GM19193 (cell line): ENCODE data around the gene TEX261.

ENCODE experiments used
- POLR2A ChIP-seq: IDR thresholded peaks from 4 replicates; pipeline ENCODE4 v1.6.1; 2011; ENCODE audit not compliant: insufficient read depth, insufficient read length; ENCODE audit errors: extremely low read depth

Gene TEX261

DNA sequence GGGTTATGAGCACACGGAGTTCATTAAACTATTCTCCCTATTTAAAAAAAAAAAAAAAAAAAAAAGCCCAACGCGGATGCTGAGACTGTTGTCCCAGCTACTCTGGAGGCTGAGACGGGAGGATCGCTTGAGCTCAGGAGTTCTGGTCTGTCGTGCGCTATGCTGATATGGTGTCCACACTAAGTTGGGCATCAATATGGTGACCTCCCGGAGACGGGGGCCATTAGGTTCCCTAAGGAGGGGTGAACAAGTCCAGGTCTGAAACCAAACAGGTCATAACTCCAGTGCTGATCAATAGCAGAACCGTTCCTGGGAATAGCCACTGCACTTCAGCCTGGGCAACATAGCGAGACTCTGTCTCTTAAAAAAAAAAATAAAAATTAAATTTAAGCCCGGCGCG is 29.2 kb downstream of the TEX261 start:
- TF ChIP-seq POLR2A: no peak

DNA sequence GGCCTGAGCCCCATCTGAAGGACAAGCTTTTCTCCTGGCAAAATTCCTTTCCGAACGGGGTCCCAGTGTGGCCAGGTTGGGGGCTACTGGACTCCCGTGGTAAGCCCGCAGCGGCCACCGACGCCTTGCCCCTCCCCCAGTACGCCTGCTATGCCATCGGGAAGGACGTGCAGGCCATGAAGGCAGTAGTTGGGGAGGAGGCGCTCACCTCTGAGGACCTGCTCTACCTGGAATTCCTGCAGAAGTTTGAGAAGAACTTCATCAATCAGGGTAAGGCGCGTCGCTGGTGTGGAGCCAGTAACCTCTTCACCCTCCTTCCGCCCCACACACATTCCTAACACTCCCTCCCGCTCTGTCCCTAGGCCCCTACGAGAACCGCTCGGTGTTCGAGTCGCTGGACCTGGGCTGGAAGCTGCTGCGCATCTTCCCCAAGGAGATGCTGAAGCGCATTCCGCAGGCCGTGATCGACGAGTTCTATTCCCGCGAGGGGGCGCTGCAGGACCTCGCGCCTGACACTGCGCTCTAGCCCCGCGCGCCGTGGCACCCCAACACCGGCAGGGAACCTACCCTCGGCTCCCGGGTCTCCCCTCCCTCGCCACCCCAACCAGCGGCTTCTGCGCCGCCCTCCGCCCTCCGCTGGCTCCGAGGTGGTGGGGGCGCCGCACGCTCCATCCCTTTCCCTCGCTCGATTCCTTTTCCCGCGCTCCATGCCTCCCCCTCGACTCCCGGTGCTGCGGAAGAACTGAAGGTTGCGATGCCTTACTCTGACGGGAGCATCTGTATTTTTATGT is 29.9 kb downstream of the TEX261 start:
- no peak for TF ChIP-seq POLR2A

DNA sequence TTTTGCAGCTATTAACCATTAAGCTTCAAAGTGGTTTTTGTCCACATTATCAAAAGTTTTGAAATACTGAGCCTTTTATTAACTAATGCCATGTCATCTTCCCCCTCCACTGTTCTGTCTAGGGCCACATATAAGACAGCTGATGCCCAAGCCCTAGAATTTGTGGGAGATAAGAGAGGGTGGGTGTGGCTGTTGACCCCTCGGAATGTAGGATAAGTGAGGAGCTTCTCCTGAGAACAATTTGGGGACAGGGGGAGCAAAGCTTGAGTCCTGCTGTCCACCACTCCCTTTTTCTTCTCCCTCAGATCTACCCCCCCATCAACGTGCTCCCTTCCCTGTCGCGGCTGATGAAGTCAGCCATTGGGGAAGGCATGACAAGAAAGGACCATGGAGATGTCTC is 30.5 kb downstream of the TEX261 start:
- no peak for TF ChIP-seq POLR2A

DNA sequence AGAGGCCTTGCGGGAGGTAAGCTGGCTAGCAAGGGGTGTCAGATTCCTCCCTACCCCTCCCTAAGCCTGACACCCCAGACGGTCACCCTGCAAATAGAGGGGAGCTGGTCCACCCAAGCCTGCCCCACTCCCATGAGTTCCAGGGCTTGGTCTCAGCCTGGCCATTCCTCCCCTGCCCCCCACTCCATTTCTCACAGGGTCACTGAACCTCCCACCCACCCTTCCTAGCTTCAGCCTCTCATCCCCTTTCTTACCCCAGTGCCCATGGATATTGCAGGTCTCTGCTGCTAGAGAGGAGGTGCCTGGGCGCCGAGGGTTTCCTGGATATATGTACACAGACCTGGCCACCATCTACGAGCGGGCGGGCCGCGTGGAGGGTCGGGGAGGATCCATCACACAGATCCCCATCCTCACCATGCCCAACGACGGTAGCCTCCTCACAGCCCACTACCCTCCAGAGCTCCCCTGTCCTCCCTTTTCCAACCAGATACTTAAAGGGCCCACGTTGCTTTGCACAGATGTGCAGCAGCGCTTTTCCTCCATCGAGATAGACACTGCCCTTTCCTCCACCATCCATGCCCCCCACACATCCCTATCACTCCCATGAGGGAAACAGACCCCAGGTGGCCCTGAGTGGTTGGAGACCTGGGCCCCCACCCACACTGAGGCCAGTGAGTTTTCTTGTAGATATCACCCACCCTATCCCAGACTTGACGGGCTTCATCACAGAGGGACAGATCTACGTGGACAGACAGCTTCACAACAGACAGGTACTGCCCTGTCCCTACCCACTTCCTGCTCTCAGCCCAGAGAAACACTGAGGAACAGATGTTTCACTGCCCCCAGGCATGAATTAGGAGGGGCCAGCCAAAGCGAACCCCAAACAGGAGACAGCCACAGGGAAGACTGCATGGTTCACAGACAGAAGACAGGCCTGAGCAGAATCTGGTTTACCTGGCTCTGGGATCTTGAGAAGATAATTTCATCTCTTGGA is 31.5 kb downstream of the TEX261 start:
- TF ChIP-seq POLR2A: no peak

DNA sequence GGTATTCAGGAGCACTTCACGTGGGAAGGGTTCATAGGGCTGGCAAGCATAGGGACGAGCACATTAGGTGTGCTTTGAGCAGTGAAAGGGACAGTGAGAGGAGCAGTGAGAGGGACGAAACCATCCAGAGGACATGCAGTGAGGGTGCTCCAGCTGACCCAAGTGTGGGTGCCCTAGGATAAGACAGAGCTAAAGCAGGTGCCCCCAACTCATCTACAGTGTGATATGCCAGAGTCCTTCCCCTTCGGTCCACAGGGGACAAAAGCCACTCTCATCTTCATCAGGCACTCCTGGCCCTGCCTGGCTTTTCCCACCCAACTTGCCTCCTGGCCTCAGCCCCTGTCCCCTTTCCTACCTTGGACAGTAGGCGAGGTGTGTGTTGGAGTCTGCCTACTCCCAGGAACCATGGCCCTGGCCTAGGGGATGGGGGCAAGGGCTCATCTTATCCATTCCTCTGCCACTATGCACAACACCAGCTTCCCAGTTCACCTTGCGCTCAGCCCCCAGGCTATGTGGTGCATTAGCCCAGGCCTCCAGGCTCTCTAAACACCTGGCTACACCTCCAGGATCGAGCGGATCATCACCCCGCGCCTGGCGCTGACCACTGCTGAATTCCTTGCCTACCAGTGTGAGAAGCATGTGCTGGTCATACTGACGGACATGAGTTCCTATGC is 32.3 kb downstream of the TEX261 start:
- no peak for TF ChIP-seq POLR2A

DNA sequence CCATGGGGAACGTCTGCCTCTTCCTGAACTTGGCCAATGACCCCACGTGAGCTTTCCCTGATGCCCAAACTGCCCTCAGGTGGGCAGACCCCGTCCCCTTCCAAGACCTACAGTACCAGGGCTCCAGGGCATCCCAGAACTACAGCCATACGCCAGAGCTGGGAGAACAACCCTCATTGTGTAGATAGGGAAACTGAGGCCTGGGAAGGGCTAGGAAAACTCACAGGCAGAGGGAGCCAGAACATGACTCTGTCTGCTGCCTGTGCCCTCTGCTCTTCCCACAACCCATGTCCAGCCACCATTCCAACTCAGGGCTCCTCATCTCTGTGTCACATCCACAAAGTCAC is 33.1 kb downstream of the TEX261 start:
- no peak for TF ChIP-seq POLR2A

DNA sequence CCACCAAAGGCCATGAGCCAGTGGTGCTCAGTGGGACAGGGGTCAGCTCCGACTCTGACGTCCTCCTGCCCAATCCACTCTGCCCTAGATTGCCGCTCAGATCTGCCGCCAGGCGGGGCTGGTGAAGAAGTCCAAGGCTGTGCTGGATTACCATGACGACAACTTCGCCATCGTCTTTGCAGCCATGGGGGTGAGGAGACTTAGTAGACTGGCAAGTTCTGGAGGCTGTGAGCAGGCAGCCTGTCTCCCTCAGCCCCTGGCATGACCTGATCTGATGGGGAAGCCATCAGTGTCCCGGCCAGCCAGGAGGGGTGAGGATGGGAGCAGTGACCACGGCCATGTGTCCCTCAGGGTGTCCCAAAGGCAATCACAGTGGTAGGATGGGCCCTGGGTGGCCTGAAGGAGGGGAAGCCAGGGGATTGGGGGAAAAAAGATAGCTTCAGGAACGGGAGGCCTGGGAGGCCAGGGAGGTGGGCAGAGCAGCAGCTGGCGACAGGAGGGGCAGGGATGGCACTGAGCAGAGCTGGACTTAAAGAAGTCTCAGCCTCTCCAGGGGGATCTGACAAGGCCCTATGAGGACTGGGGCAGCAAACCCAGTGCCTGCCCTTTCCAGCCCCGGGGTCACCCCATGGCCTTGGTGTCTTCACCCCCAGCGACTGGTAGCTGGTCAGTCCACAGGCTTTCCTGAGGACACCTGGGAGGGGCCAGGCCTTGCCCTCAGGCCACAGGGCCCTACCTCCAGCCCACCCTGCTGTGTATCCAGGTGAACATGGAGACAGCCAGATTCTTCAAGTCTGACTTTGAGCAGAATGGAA is 33.6 kb downstream of the TEX261 start:
- TF ChIP-seq POLR2A: no peak

DNA sequence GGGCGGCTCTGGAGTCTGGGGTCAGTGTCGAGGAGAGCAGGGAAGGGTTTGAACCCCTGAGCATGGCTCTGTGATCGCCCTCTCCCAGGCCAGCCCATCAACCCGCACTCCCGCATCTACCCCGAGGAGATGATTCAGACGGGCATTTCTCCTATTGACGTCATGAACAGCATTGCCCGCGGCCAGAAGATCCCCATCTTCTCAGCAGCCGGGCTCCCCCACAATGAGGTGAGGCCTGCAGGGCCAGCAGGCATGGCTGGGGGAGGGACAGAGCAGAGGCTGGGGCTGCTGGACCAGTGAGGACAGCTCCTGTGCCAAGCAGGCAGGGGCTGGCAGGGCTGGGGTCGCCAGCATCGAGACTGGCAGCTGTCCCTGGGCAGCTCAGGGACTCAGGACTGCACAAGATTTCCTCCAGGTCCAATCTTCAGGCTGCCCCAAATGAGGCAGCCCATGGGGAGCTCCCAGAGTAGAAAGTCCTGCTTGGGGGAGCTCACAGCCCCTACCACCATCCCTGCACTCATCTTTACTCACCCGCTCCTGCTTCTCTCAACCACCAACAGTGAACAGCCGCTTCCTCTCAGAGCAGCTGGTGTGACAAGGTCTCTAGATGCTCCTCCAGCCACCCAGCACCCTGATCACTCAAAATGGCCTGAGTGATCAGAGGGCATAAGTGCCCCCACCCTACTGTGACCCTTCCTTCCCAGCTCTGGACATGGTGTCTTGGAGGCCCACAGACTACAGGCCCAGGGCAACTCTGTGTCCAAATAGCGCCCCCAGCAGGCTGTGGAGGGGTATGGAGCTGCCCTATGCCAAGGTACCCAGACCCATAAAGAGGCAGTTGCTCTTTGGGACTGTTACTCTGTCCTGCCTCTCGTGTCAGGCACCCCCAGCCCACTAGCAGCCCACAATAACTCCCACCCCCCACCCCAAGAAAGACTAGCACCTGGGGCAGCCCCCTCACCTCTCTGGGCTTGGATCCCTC is 34.5 kb downstream of the TEX261 start:
- TF ChIP-seq POLR2A: no peak

DNA sequence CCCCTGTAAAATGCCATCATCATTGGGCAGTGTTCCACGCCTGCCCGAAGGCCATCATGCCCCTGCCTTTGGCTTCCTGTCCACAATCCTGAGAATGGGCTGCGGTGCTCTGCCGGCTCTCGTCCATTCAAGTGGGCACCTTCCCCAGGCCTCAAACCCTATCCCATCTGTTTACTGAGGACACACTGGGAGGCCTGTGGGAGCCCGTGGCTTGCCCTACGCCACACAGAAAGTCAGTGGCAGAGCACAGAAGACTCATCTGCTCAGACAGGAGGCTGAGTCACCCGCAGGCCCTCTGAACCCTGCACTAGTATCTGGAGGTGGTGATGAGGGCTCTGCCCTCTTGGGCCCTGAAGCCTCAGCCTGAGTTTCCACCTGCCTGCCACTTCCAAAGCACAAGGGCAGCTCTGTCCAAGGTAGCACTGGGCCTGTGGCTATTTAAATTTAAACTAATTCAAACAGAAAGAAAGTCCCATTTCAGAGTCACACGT is 35.4 kb downstream of the TEX261 start:
- TF ChIP-seq POLR2A: no peak

DNA sequence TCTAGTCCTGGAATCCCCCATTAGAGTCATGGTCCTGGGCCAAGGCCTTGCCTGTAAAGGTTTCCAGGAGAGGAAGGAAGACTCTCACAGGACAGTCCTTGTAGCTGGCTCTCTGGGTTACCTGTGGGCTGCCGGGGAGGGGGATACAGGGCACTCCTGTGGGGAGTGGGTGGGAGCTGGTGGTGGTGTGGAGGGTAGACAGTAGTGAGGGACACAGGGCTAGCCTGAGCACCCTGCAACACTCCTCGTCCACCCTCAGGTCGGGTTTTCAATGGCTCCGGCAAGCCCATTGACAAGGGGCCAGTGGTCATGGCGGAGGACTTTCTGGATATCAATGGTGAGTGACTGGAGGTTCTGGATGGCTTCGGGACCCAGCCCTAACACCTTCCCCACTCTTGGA is 35.9 kb downstream of the TEX261 start:
- no peak for TF ChIP-seq POLR2A

DNA sequence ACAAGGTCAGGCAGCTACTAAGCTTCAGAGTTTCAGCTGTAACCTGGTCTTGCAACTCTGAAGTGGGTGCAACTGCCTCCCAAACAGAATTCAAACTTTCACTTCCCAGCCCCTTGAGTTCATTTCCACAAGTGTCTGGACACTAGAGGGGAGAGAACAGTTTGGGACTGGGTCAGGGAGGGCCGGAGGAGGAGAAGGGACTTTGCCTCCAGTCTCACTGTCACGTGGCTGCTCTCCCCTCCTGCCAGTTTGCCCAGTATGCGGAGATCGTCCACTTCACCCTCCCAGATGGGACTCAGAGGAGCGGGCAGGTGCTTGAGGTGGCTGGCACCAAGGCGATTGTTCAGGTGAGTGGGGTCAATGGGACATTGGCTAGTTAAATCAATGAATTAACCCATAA is 36.9 kb downstream of the TEX261 start:
- TF ChIP-seq POLR2A: no peak

DNA sequence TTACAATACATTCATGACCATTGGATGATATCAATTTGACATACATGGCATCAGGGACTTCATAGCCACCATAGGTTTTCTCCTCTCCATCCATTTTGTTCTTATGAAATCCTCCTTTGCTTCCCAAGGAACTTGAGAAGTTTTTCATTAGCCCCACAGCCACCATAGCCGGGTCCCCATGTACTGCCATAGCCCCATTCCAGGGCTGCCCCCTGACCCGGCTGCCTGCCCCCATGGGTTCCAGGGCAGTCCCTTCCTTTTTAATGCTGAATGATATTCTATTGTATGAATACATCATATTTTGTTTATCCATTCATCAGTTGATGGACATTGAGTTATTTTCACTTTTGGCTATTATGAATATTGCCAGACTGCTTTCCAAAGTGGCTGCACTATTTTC is 38.5 kb downstream of the TEX261 start:
- TF ChIP-seq POLR2A: no peak

DNA sequence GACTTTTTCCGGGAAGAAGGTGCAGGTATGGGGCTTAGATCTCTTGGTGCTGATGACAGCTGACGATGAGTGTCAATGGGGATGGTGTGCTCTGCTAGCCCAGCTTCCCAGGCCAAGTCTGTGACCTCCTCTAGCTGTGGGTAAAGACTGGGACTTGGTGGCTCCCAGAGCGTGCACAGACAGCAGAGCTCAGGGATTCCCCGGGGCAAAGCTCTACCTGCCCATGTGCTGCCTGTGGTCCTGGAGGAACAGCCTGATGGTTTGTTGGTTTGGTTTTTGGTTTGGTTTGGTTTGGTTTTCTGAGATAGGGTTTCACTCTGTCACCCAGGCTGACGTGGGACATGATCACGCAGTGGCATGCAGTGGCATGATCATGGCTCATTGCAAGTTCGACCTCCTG is 39.8 kb downstream of the TEX261 start:
- no peak for TF ChIP-seq POLR2A
